ENCODE results near the gene TMED5.

GRCh38 chr1:93221913-93222312 lies 41.7 kb upstream of the TMED5 start:
- TF ChIP-seq POLR2A (IDR thresholded peaks at IDR 0.05): no peak
- TF ChIP-seq, protein P1, sequence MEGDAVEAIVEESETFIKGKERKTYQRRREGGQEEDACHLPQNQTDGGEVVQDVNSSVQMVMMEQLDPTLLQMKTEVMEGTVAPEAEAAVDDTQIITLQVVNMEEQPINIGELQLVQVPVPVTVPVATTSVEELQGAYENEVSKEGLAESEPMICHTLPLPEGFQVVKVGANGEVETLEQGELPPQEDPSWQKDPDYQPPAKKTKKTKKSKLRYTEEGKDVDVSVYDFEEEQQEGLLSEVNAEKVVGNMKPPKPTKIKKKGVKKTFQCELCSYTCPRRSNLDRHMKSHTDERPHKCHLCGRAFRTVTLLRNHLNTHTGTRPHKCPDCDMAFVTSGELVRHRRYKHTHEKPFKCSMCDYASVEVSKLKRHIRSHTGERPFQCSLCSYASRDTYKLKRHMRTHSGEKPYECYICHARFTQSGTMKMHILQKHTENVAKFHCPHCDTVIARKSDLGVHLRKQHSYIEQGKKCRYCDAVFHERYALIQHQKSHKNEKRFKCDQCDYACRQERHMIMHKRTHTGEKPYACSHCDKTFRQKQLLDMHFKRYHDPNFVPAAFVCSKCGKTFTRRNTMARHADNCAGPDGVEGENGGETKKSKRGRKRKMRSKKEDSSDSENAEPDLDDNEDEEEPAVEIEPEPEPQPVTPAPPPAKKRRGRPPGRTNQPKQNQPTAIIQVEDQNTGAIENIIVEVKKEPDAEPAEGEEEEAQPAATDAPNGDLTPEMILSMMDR (IDR thresholded peaks at IDR 0.05): no peak

All from esophagus squamous epithelium (tissue), 4 donors.